ENCODE results near the gene ARHGEF28.

- no peak for TF ChIP-seq SIN3A (IDR thresholded peaks at IDR 0.05; ENCODE audit: low read depth)
- TF ChIP-seq POLR2A (IDR thresholded peaks at IDR 0.05; ENCODE audit: borderline replicate concordance, extremely low read depth, insufficient read depth, insufficient read length) = no peak
- no peak for TF ChIP-seq CTCF (IDR thresholded peaks at IDR 0.05 in 2 of 3, conservative IDR thresholded peaks at IDR 0.05 in 1 of 3; ENCODE audit: borderline replicate concordance in 1 of 3, insufficient read depth in 1 of 3, low read depth in 2 of 3, low read length in 2 of 3)
- no peak for TF ChIP-seq SP1 (IDR thresholded peaks at IDR 0.05; ENCODE audit: low read depth)
- TF ChIP-seq EZH2 (IDR thresholded peaks at IDR 0.05) = no peak
- TF ChIP-seq POLR2AphosphoS5 (IDR thresholded peaks at IDR 0.05; ENCODE audit: low read depth, low read length) = no peak
- TF ChIP-seq REST (IDR thresholded peaks at IDR 0.05; ENCODE audit: low read depth) = no peak
- TF ChIP-seq FOSL1 (IDR thresholded peaks at IDR 0.05; ENCODE audit: low read depth) = no peak
- TF ChIP-seq YY1 (IDR thresholded peaks at IDR 0.05; ENCODE audit: extremely low read depth, insufficient replicate concordance, low read depth, low read length) = no peak
- TF ChIP-seq CBX3 (IDR thresholded peaks at IDR 0.05; ENCODE audit: low read depth) = no peak
These were observed 148.9 kb downstream of the ARHGEF28 start for GRCh38 chr5:73774924-73775323.
